ENCODE results near the gene BRD3.

GRCh38 chr9:134064711-134065110, 3.1 kb downstream of the BRD3 start:
- TF ChIP-seq CTCF (IDR thresholded peaks at IDR 0.05): no peak
- no peak for TF ChIP-seq POLR2A (IDR thresholded peaks at IDR 0.05)
- no peak for TF ChIP-seq POLR2AphosphoS5 (IDR thresholded peaks at IDR 0.05)
- no peak for TF ChIP-seq EP300 (IDR thresholded peaks at IDR 0.05)
